ENCODE measurements around the gene MEMO1. TPM values are rescaled to one million over a fixed set of nuclear protein-coding genes. Genes with fewer than 3 reads are reported as not detected.

Gene MEMO1
- total and polyA plus RNA-seq, 2 of the 4 experiments (the other 2 are of a cell fraction), result 23.7 to 49.7 TPM

DNA sequence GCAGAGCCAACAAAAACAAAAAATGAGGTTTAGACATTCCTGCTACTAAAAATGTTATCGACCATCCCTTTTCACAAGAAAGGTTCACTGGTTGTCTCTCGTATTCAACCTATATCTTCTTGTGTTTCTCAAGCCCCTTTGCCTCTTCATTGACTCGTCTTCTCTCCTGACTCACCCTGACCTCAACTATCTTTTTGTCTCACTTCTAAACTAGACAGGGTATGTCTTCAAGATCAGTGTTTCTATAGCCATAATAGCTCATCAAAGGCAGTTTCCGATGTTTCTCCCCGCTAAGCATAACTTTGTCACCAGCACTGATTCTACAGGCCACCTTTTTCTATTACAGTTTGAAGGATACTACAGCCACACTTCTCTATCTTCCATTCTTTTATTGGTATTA is 178.4 kb downstream of the MEMO1 start:
- Histone ChIP-seq H3K4me3 (ENCODE audit: insufficient read depth, low read depth, low read length) (no peak overlapping the region), H3K4me2 (ENCODE audit: low read depth, low read length) (no peak overlapping the region), H2AK5ac (ENCODE audit: low read depth, low read length) (no peak overlapping the region), H2AFZ (replicated peaks; ENCODE audit: low read length, poor library complexity) (no peak overlapping the region), H4K5ac (ENCODE audit: low read depth, low read length) (no peak overlapping the region), H3K36me3 (ENCODE audit: control insufficient read depth, insufficient read depth, low read length) (no peaks in the 10 kb centered on the region), H3K9ac (ENCODE audit: low read depth, low read length) (no peak overlapping the region), H2AK9ac (replicated peaks; ENCODE audit: low read depth, low read length, poor library complexity) (no peak overlapping the region), H3K23ac (ENCODE audit: low read depth, low read length) (no peak overlapping the region), H2BK15ac (ENCODE audit: low read depth, low read length) (no peak overlapping the region), H2BK120ac (ENCODE audit: low read depth, low read length) (no peak overlapping the region), H4K8ac (ENCODE audit: low read depth in 2 of 2, low read length in 2 of 2) (no peak overlapping the region), H3K9me3 (ENCODE audit: control insufficient read depth, insufficient read depth, low read length) (no peaks in the 10 kb centered on the region), H2BK5ac (ENCODE audit: low read depth, low read length, poor library complexity, severe bottlenecking) (no peak overlapping the region), H3K27me3 (ENCODE audit: control insufficient read depth, insufficient read depth, low read length) (no peaks in the 10 kb centered on the region), H3K18ac (ENCODE audit: low read depth, low read length) (no peak overlapping the region), H3K27ac (ENCODE audit: insufficient read depth, low read length) (no peak overlapping the region), H3K14ac (replicated peaks; ENCODE audit: low read depth, low read length) (no peak overlapping the region), H3K56ac (ENCODE audit: extremely low read depth, insufficient read depth, low read length) (no peak overlapping the region), H2BK20ac (ENCODE audit: low read depth, low read length) (no peak overlapping the region), H3K9me1 (ENCODE audit: insufficient read depth, low read length) (no peaks in the 10 kb centered on the region), H3K4me1 (ENCODE audit: control insufficient read depth, insufficient read depth, low read length) (no peaks in the 10 kb centered on the region), H4K91ac (ENCODE audit: insufficient read depth, low read depth, low read length) (no peak overlapping the region), H3K79me1 (ENCODE audit: low read depth in 1 of 2, low read length in 2 of 2) (no peaks in the 10 kb centered on the region), H3K4ac (ENCODE audit: low read depth, low read length) (no peak overlapping the region), H4K20me1 (ENCODE audit: insufficient read depth, low read length) (no peaks in the 10 kb centered on the region)
- dilution Hi-C loops (cut with HindIII; ENCODE audit: low sequenced_read_pairs, unreplicated experiment), result no loop called here
- 58% methylated on average over 2 of the region's 5 CpGs; no CpG with 5 or more reads in 1 of the 2 experiments for WGBS, 2 experiments (ENCODE audit: extremely low coverage in 2 of 2, insufficient read length in 1 of 2)
- ChIA-PET POLR2A (ENCODE audit: unreplicated experiment) (no interaction called here), CTCF (interaction anchor here (1.0 kb wide), 1 partner anchor 9 kb away, joined by 4 read pairs; no protein-coding TSS in a partner anchor)
- ATAC-seq (ENCODE audit: low read depth), result no peak
- in situ Hi-C loops (cut with MboI; ENCODE audit: low sequenced_read_pairs), result no loop called here
- BruUV-seq (replicated peaks), result no TSS peak
- intact Hi-C loops (cut with micrococcal nuclease), result no loop called here
- TF ChIP-seq NFE2L2 (IDR thresholded peaks at IDR 0.05; ENCODE audit: low read depth, low read length) (no peak), MAZ (IDR thresholded peaks at IDR 0.05; ENCODE audit: borderline replicate concordance, low read depth, low read length) (no peak), MAFK (IDR thresholded peaks at IDR 0.05; ENCODE audit: low read depth, low read length) (no peak), RCOR1 (IDR thresholded peaks at IDR 0.05; ENCODE audit: insufficient replicate concordance, low read length) (no peak), POLR2A (IDR thresholded peaks at IDR 0.05; ENCODE audit: low read depth, low read length) (no peak), FOS (IDR thresholded peaks at IDR 0.05; ENCODE audit: low read depth, low read length) (no peak), BHLHE40 (IDR thresholded peaks at IDR 0.05; ENCODE audit: low read depth, low read length) (no peak), RAD21 (IDR thresholded peaks at IDR 0.05; ENCODE audit: low read length) (no peak), SMC3 (IDR thresholded peaks at IDR 0.05; ENCODE audit: low read depth, low read length) (no peak)
- TF ChIP-seq, protein P1, sequence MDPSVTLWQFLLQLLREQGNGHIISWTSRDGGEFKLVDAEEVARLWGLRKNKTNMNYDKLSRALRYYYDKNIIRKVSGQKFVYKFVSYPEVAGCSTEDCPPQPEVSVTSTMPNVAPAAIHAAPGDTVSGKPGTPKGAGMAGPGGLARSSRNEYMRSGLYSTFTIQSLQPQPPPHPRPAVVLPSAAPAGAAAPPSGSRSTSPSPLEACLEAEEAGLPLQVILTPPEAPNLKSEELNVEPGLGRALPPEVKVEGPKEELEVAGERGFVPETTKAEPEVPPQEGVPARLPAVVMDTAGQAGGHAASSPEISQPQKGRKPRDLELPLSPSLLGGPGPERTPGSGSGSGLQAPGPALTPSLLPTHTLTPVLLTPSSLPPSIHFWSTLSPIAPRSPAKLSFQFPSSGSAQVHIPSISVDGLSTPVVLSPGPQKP (IDR thresholded peaks at IDR 0.05; ENCODE audit: borderline replicate concordance, low read depth, low read length), result no peak
- no peak for DNase-seq

All from IMR-90 (cell line).